ENCODE results near the gene CSNK2A1. TPM values are rescaled to one million over a fixed set of nuclear protein-coding genes. Genes with fewer than 3 reads are reported as not detected.

CSNK2A1 gene
- total RNA-seq, 1 experiment from 2014 or later, result 110 TPM

DNA sequence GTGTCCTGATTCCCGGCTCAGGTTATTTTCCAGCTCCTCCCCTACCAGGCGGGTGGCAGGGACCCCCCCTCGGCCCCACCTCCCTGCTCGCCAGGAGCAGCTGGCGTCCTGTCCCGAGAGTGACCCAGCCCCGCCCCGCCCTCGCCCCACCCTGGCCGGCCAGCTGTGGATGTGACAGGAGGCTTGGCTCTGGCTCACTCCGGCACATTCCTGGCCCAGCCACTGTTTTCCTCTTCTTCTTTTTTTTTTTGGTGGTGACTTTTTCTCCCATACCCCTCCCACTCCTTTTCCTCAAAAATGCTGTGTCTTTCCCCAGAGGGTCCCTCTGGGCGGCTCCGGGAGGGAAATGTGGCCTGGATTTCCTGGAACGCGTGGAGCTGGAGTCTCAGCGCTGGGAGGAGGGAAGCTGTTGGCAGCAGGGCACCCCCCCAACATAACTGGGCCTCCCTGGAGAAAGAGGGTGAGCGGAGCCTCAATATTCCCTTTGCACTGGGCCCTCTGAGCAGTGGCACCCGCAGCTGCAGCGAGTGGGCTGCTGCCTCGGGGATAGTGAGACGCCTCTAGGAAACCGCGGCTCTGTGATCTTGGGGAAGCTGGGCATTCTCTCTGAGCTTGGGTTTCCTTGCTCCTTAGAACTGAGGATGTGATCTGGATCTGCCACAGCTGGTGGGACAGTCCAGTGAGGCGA lies 28.3 kb upstream of the CSNK2A1 start:
- no TSS peak for BruUV-seq (replicated peaks)
- H3K4me3 Mint-ChIP-seq (ENCODE audit: low read depth, unreplicated experiment), result no peak overlapping the region
- peaks cover 43% of the 10 kb centered on the region for H3K27me3 Mint-ChIP-seq (ENCODE audit: unreplicated experiment)
- H3K9me3 Mint-ChIP-seq (ENCODE audit: low read depth, unreplicated experiment), result no peaks in the 10 kb centered on the region
- TF ChIP-seq, protein P1, sequence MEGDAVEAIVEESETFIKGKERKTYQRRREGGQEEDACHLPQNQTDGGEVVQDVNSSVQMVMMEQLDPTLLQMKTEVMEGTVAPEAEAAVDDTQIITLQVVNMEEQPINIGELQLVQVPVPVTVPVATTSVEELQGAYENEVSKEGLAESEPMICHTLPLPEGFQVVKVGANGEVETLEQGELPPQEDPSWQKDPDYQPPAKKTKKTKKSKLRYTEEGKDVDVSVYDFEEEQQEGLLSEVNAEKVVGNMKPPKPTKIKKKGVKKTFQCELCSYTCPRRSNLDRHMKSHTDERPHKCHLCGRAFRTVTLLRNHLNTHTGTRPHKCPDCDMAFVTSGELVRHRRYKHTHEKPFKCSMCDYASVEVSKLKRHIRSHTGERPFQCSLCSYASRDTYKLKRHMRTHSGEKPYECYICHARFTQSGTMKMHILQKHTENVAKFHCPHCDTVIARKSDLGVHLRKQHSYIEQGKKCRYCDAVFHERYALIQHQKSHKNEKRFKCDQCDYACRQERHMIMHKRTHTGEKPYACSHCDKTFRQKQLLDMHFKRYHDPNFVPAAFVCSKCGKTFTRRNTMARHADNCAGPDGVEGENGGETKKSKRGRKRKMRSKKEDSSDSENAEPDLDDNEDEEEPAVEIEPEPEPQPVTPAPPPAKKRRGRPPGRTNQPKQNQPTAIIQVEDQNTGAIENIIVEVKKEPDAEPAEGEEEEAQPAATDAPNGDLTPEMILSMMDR (IDR thresholded peaks at IDR 0.05; ENCODE audit: unreplicated experiment), result no peak
- CTCF ChIA-PET, result interaction anchor here (0.7 kb wide), 1 partner anchor 125 kb away, joined by 3 read pairs; no protein-coding TSS in a partner anchor
- DNase-seq, result peak; percentile 22
- intact Hi-C loops (cut with micrococcal nuclease; ENCODE audit: unreplicated experiment), result no loop called here
- H3K4me1 Mint-ChIP-seq (ENCODE audit: low read depth, unreplicated experiment), result peaks cover 20% of the 10 kb centered on the region
- H3K27ac Mint-ChIP-seq (ENCODE audit: unreplicated experiment), result no peak overlapping the region
- no peaks in the 10 kb centered on the region for H3K36me3 Mint-ChIP-seq (ENCODE audit: insufficient read depth, unreplicated experiment)

DNA sequence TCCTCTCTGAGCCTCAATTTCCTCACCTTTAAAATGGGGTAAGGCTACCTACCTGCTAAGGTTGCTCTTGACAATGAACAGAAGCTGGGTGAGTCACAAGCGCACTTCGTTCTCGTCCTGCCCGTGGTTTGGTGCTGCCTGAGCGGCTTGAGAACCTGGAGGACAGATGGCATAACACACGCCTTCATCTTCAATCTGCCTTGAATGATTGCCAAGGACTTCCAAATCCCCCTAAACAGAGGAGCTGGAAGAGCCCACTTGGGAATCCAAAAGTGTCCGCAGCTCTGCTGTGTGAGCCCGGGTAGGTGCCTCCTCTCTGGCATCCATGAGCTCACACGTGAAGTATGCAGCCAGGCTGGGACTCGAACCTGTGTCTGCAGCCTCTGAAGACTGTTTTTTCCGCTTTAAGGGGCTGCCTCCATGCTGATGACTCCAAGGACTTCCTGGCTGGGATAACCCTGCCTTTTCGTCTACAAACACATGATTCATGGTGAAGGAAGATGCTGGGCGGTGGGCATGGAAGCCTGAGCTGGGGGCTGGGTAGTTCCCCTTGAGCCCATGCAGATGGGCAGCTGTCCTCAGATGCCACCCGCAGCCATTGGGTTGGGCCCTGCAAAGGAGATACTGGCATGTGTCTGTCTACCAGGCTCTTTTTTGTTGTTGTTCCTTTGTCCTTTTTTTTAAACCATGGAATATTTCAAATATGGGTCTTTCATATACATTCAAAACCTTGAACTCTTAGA lies 25.3 kb upstream of the CSNK2A1 start:
- BruUV-seq (replicated peaks), result no TSS peak
- CTCF ChIA-PET, result interaction anchor here (0.7 to 1.4 kb wide), 3 partner anchors 9 to 170 kb away, joined by 3 to 5 read pairs (median 3); no protein-coding TSS in a partner anchor
- no peaks in the 10 kb centered on the region for H3K36me3 Mint-ChIP-seq (ENCODE audit: insufficient read depth, unreplicated experiment)
- no peak overlapping the region for H3K27ac Mint-ChIP-seq (ENCODE audit: unreplicated experiment)
- no peaks in the 10 kb centered on the region for H3K9me3 Mint-ChIP-seq (ENCODE audit: low read depth, unreplicated experiment)
- peaks cover 16% of the 10 kb centered on the region for H3K4me1 Mint-ChIP-seq (ENCODE audit: low read depth, unreplicated experiment)
- H3K27me3 Mint-ChIP-seq (ENCODE audit: unreplicated experiment), result peaks cover 51% of the 10 kb centered on the region
- H3K4me3 Mint-ChIP-seq (ENCODE audit: low read depth, unreplicated experiment), result no peak overlapping the region
- intact Hi-C loops (cut with micrococcal nuclease; ENCODE audit: unreplicated experiment), result no loop called here
- TF ChIP-seq, protein P1 (IDR thresholded peaks at IDR 0.05; ENCODE audit: unreplicated experiment), result no peak
- DNase-seq, result no peak

DNA sequence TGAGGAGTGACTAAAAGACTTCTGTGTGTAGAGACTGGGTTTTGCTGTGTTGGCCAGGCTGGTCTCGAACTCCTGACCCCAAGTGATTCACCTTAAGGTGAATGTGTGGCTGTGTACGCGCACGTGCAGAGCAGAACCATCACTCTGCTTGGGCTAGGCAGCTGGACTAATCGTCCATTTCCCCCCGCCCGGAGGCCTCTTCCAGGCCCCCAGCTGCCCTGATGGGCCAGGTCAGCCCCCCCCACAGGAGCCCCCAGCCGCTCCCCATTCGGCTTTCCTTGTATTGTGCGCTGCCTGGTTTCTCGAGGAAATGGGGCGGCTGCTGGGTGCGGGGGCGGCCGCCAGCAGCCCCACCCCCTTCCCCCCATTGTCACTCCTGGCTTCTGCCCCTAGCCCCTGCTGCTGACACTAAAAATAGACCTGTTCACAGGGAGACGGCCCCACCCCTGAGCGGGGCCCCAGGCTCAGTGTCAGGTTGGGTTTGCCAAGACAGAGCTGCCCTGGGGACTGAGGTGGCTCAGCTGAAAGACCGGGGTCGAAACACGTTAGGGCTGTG lies 24.6 kb upstream of the CSNK2A1 start:
- DNase-seq, result no peak
- intact Hi-C loops (cut with micrococcal nuclease; ENCODE audit: unreplicated experiment), result no loop called here
- Mint-ChIP-seq H3K27ac (ENCODE audit: unreplicated experiment) (no peak overlapping the region), H3K27me3 (ENCODE audit: unreplicated experiment) (peaks cover 48% of the 10 kb centered on the region), H3K9me3 (ENCODE audit: low read depth, unreplicated experiment) (no peaks in the 10 kb centered on the region), H3K4me3 (ENCODE audit: low read depth, unreplicated experiment) (no peak overlapping the region), H3K4me1 (ENCODE audit: low read depth, unreplicated experiment) (peaks cover 12% of the 10 kb centered on the region), H3K36me3 (ENCODE audit: insufficient read depth, unreplicated experiment) (no peaks in the 10 kb centered on the region)
- TF ChIP-seq, protein P1 (IDR thresholded peaks at IDR 0.05; ENCODE audit: unreplicated experiment), result no peak
- CTCF ChIA-PET, result interaction anchor here (0.7 to 1.4 kb wide), 3 partner anchors 9 to 171 kb away, joined by 3 to 5 read pairs (median 3); no protein-coding TSS in a partner anchor
- BruUV-seq (replicated peaks), result no TSS peak

DNA sequence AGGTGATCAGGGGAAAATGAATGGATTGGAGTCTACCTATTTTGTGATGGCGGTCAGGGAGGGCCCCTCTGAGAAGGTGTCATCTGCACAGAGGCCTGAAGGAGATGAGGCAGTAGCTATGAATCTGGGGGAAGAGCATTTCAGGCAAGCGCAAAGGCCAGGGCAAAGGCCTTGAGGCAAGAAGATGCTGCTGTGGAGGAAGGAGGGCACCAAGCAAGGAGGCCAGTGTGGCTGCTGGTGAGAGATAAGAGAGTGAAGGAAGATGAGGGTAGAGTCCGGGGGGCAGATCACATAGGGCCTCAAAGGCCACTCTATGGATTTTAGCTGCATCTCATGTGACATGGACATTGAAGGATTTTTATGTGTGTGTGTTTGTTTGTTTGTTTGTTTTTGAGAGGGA lies 20.6 kb upstream of the CSNK2A1 start:
- CTCF ChIA-PET, result no interaction called here
- intact Hi-C loops (cut with micrococcal nuclease; ENCODE audit: unreplicated experiment), result no loop called here
- Mint-ChIP-seq H3K4me1 (ENCODE audit: low read depth, unreplicated experiment) (no peaks in the 10 kb centered on the region), H3K9me3 (ENCODE audit: low read depth, unreplicated experiment) (no peaks in the 10 kb centered on the region), H3K4me3 (ENCODE audit: low read depth, unreplicated experiment) (no peak overlapping the region), H3K36me3 (ENCODE audit: insufficient read depth, unreplicated experiment) (no peaks in the 10 kb centered on the region), H3K27me3 (ENCODE audit: unreplicated experiment) (peaks cover 53% of the 10 kb centered on the region), H3K27ac (ENCODE audit: unreplicated experiment) (no peak overlapping the region)
- no peak for DNase-seq
- no TSS peak for BruUV-seq (replicated peaks)
- TF ChIP-seq, protein P1 (IDR thresholded peaks at IDR 0.05; ENCODE audit: unreplicated experiment), result no peak

Measured in Calu3 (cell line).